Measurements from ENCODE around the gene ISOC1.

Gene ISOC1

DNA sequence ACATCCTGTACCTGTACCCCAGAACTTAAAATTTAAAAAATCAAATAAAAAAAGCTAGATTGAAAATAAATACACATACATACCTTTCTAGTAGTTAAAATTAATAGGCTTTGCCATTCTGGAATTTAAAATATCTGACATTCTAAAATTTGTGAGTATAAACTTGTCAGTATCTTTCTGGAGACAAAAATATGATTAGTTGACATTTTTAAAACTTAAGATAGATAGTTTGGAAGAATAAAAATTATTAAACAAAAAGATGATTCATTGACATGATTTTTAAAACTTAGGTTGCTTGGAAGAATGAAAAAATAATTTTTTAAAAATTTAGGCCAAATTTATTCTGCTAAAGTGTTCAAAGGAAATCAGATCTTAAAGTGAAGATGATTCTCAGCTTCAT is 43.1 kb downstream of the ISOC1 start:
- DNase-seq = no peak

DNA sequence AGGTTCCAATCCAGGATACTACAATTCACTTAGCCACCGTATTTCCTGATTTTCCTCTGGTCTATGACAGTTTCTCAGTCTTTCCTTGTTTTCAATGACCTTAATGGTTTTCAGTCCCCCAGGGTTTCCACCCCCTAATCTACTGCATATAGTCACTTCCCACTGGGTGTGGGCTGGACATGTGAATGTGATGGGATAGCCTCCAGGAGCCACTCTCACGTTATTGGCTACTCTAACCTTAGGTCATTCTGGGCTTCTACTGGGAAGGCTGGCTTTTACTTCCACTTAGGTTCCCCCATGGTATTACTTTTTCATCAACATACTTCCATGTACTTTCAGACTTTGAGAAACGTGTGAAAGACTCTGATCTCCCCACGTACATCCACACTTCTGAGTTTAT is 46.5 kb downstream of the ISOC1 start:
- DNase-seq = no peak

DNA sequence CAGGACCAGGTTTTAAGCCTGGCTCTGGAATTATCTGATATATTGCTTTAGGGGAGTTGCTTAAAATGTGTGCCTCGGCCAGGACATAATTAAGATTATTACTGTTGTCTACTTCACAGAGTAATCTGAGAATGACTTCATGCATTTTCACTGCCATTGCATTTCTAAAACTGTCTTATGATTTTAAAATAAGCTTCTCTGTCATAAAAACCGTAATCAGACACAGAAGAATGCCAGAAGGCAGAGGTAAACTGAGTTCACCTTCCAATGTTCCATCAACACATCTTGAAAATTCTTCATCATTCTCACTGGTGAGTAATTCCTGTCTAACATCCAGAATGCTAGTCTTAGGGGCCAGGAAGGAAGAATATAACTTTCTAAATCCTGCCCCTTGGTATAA is 47.1 kb downstream of the ISOC1 start:
- no peak for DNase-seq

- DNase-seq = no peak
Observed at GRCh38 chr5:129155876-129156275, 61.3 kb downstream of the ISOC1 start.

- no peak for DNase-seq
Observed at GRCh38 chr5:129161830-129162229, 67.3 kb downstream of the ISOC1 start.

Measured in effector CD4-positive, alpha-beta T cell (primary cell).